K562 (cell line): ENCODE measurements around the gene CDK9. TPM values are rescaled to one million over a fixed set of nuclear protein-coding genes. Genes with fewer than 3 reads are reported as not detected.

Experiments
- CBFA2T3 ChIP-seq: fragments of 450-650 bp; IDR thresholded peaks from 2 replicates; pipeline ENCODE4 v1.6.1; 2017
- CHD4 ChIP-seq: fragments of 200-600 bp; sonication (generic); IDR thresholded peaks from 3 replicates; pipeline ENCODE4 v1.6.1; 2012; ENCODE audit warnings: low read depth, mild to moderate bottlenecking, mixed read lengths, low read length, inconsistent platforms; ENCODE audit not compliant: insufficient read depth, insufficient replicate concordance, poor library complexity, severe bottlenecking
- ETV1 ChIP-seq: fragments of 450-650 bp; conservative IDR thresholded peaks from 2 replicates; pipeline ENCODE4 v1.6.1; 2016; ENCODE audit warnings: missing genetic modification characterization, control low read depth, low read depth, missing compliant biosample characterization
- FOXK1 ChIP-seq: sonication (generic); formaldehyde crosslinking; IDR thresholded peaks from 2 replicates; pipeline ENCODE4 v1.8.0; 2022; ENCODE audit warnings: missing genetic modification reagents, mild to moderate bottlenecking, borderline replicate concordance
- KHSRP ChIP-seq: fragments of 450-650 bp; IDR thresholded peaks from 2 replicates; pipeline ENCODE4 v1.6.1; 2017
- NUFIP1 ChIP-seq: fragments of 450-650 bp; IDR thresholded peaks from 2 replicates; pipeline ENCODE4 v1.6.1; 2018; ENCODE audit not compliant: partially characterized antibody
- PCBP1 ChIP-seq: fragments of 200-400 bp; formaldehyde crosslinking; IDR thresholded peaks from 2 replicates; pipeline ENCODE4 v1.6.1; 2018; ENCODE audit warnings: mild to moderate bottlenecking, low read depth, low read length; ENCODE audit not compliant: poor library complexity, severe bottlenecking
- RB1 ChIP-seq: fragments of 450-650 bp; IDR thresholded peaks from 2 replicates; pipeline ENCODE4 v1.6.1; 2017; ENCODE audit warnings: low read depth, mild to moderate bottlenecking
- STAT5B ChIP-seq: fragments of 250-450 bp; sonication (Bioruptor Pico); IDR thresholded peaks from 2 replicates; pipeline ENCODE4 v1.8.0; 2021; ENCODE audit warnings: mild to moderate bottlenecking, inconsistent platforms
- YY1 ChIP-seq, 3 experiments: IDR thresholded peaks; 2 replicates each; pipeline ENCODE4 v1.6.1; 2011; ENCODE audit warnings: low read length in 2 of 3, mild to moderate bottlenecking in 2 of 3, moderate library complexity in 2 of 3, borderline replicate concordance in 1 of 3, control low read depth in 1 of 3, low read depth in 1 of 3; ENCODE audit not compliant: insufficient read depth in 3 of 3, insufficient replicate concordance in 2 of 3, control insufficient read depth in 1 of 3, insufficient read length in 1 of 3; ENCODE audit errors: extremely low read depth in 1 of 3
- ZNF766 ChIP-seq: fragments of 200-800 bp; sonication (Bioruptor generic); conservative IDR thresholded peaks from 2 replicates; pipeline ENCODE4 v1.6.1; 2016; ENCODE audit warnings: missing genetic modification characterization, missing compliant biosample characterization
- polyA plus RNA-seq, 8 experiments: library from polyadenylated mRNA; depleted of rRNA in 4 of 8; stranded (reverse) in 5 of 8; unstranded in 3 of 8; fragments of >200 nt; fragmentation: Nextera tagmentation in 2 of 8; fragmentation: Illumina TruSeq in 1 of 8; extraction: Ambion mirVana in 2 of 8; extraction: Trizol in 1 of 8; gene quantifications; 2 replicates each; pipeline versions ENCODE4 v1.2.1 to v1.2.3, GENCODE V29; 2011 to 2014; ENCODE audit warnings: inconsistent platforms in 1 of 8, missing spikeins in 1 of 8
- total RNA-seq, 7 experiments: library from RNA; depleted of rRNA in 6 of 7; stranded (reverse); fragments of >200 nt in 6 of 7; fragmentation: Illumina TruSeq in 2 of 7; extraction: Trizol in 2 of 7; gene quantifications; 2 replicates each; pipeline versions ENCODE4 v1.2.1 to v1.2.3, GENCODE V29; 2011 to 2021; ENCODE audit warnings: low replicate concordance in 1 of 7
- TF ChIP-seq, protein P1 (sequence below): fragments of 450-650 bp; IDR thresholded peaks from 2 replicates; pipeline ENCODE4 v1.6.1; 2018; ENCODE audit warnings: mild to moderate bottlenecking, low read depth; ENCODE audit not compliant: partially characterized antibody
- TF ChIP-seq, protein P2 (sequence below): fragments of 200-400 bp; formaldehyde crosslinking; IDR thresholded peaks from 2 replicates; pipeline ENCODE4 v1.6.1; 2017; ENCODE audit warnings: mild to moderate bottlenecking, low read depth, low read length, moderate library complexity
- TF ChIP-seq, protein P3 (sequence below), 2 experiments: fragments of 450-650 bp; IDR thresholded peaks; 2 replicates each; pipeline ENCODE4 v1.6.1; 2018; ENCODE audit warnings: mild to moderate bottlenecking in 2 of 2, low read depth in 1 of 2; ENCODE audit not compliant: partially characterized antibody in 2 of 2
- TF ChIP-seq, protein P4 (sequence below): sonication (generic); formaldehyde crosslinking; IDR thresholded peaks from 2 replicates; pipeline ENCODE4 v1.4.0; 2020; ENCODE audit warnings: mild to moderate bottlenecking, missing genetic modification reagents

Gene CDK9
- total and polyA plus RNA-seq, 9 of the 15 experiments (the other 6 are each of a cell fraction or from before 2014, with no cell fraction given), result 4.2 to 78.6 (median 33.0) TPM

DNA sequence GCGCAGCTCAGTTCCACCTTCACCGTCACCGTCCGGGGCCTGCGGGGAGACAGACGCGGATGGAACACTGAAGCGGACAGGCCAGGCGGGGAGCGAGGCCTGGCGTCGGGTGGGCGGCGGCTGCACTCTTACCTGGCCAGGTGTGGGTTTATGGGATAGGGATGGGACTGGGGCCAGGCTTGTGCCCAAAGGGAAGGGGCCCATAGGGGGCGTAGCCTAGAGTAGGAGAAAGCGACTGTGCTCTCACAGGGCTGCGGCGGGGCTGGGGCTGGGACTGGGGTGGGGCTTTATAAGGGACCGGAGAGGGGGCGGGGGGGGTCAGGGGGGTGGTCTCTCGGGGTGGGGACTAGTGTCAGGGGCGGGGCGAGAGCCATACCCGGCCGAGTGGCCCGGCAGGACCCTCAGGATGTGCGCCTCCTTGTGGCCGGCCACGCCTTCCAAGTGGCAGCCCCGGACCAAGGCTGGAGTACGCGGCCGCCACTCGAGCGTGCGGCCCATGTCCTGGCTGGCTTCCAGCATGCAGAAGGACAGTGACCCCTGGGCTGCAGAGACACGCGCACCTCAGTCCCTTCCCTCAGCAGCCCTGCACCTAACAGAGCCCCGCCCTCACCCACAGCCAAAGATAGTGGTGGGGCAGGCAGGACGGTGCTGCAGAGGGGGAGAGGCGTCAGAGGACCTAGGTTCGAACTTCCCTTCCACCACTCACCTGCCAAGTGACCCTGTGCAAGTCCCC, 39.7 kb downstream of the CDK9 start (continued):
- TF ChIP-seq, protein P1, sequence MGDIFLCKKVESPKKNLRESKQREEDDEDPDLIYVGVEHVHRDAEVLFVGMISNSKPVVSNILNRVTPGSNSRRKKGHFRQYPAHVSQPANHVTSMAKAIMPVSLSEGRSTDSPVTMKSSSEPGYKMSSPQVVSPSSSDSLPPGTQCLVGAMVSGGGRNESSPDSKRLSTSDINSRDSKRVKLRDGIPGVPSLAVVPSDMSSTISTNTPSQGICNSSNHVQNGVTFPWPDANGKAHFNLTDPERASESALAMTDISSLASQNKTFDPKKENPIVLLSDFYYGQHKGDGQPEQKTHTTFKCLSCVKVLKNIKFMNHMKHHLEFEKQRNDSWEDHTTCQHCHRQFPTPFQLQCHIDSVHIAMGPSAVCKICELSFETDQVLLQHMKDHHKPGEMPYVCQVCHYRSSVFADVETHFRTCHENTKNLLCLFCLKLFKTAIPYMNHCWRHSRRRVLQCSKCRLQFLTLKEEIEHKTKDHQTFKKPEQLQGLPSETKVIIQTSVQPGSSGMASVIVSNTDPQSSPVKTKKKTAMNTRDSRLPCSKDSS, result no peak
- TF ChIP-seq PCBP1, result peak; percentile 71
- TF ChIP-seq KHSRP, result no peak
- no peak for TF ChIP-seq CBFA2T3
- TF ChIP-seq ETV1 (tag), result no peak
- TF ChIP-seq, protein P2, sequence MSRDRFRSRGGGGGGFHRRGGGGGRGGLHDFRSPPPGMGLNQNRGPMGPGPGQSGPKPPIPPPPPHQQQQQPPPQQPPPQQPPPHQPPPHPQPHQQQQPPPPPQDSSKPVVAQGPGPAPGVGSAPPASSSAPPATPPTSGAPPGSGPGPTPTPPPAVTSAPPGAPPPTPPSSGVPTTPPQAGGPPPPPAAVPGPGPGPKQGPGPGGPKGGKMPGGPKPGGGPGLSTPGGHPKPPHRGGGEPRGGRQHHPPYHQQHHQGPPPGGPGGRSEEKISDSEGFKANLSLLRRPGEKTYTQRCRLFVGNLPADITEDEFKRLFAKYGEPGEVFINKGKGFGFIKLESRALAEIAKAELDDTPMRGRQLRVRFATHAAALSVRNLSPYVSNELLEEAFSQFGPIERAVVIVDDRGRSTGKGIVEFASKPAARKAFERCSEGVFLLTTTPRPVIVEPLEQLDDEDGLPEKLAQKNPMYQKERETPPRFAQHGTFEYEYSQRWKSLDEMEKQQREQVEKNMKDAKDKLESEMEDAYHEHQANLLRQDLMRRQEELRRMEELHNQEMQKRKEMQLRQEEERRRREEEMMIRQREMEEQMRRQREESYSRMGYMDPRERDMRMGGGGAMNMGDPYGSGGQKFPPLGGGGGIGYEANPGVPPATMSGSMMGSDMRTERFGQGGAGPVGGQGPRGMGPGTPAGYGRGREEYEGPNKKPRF, result no peak
- no peak for TF ChIP-seq CHD4
- TF ChIP-seq YY1 (IDR thresholded peaks at IDR 0.05; ENCODE audit: borderline replicate concordance in 1 of 3, control insufficient read depth in 1 of 3, extremely low read depth in 1 of 3, insufficient read depth in 3 of 3, insufficient read length in 1 of 3, insufficient replicate concordance in 2 of 3, low read depth in 1 of 3, low read length in 2 of 3), result peak in 1 of 3 experiments; percentile 45
- TF ChIP-seq, protein P3, sequence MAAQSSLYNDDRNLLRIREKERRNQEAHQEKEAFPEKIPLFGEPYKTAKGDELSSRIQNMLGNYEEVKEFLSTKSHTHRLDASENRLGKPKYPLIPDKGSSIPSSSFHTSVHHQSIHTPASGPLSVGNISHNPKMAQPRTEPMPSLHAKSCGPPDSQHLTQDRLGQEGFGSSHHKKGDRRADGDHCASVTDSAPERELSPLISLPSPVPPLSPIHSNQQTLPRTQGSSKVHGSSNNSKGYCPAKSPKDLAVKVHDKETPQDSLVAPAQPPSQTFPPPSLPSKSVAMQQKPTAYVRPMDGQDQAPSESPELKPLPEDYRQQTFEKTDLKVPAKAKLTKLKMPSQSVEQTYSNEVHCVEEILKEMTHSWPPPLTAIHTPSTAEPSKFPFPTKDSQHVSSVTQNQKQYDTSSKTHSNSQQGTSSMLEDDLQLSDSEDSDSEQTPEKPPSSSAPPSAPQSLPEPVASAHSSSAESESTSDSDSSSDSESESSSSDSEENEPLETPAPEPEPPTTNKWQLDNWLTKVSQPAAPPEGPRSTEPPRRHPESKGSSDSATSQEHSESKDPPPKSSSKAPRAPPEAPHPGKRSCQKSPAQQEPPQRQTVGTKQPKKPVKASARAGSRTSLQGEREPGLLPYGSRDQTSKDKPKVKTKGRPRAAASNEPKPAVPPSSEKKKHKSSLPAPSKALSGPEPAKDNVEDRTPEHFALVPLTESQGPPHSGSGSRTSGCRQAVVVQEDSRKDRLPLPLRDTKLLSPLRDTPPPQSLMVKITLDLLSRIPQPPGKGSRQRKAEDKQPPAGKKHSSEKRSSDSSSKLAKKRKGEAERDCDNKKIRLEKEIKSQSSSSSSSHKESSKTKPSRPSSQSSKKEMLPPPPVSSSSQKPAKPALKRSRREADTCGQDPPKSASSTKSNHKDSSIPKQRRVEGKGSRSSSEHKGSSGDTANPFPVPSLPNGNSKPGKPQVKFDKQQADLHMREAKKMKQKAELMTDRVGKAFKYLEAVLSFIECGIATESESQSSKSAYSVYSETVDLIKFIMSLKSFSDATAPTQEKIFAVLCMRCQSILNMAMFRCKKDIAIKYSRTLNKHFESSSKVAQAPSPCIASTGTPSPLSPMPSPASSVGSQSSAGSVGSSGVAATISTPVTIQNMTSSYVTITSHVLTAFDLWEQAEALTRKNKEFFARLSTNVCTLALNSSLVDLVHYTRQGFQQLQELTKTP (IDR thresholded peaks at IDR 0.05; ENCODE audit: low read depth in 1 of 2, partially characterized antibody in 2 of 2), result no peak
- TF ChIP-seq FOXK1, result no peak
- TF ChIP-seq STAT5B (CRISPR knock-in tag), result no peak
- 0 out of 2 replicates have a peak, but pooled peaks have one; percentile 31 for TF ChIP-seq ZNF766 (CRISPR knock-in tag)
- peak; percentile 60; the same call in 1 of the 2 replicates for TF ChIP-seq RB1
- TF ChIP-seq, protein P4, sequence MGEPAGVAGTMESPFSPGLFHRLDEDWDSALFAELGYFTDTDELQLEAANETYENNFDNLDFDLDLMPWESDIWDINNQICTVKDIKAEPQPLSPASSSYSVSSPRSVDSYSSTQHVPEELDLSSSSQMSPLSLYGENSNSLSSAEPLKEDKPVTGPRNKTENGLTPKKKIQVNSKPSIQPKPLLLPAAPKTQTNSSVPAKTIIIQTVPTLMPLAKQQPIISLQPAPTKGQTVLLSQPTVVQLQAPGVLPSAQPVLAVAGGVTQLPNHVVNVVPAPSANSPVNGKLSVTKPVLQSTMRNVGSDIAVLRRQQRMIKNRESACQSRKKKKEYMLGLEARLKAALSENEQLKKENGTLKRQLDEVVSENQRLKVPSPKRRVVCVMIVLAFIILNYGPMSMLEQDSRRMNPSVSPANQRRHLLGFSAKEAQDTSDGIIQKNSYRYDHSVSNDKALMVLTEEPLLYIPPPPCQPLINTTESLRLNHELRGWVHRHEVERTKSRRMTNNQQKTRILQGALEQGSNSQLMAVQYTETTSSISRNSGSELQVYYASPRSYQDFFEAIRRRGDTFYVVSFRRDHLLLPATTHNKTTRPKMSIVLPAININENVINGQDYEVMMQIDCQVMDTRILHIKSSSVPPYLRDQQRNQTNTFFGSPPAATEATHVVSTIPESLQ (CRISPR knock-in tag), result no peak
- no peak for TF ChIP-seq NUFIP1
